H1 (cell line): ENCODE measurements around the gene TIFAB. TPM values are rescaled to one million over a fixed set of nuclear protein-coding genes. Genes with fewer than 3 reads are reported as not detected.

Experiments used
- CTCF ChIP-seq, 3 experiments: IDR thresholded peaks; 1 replicate in 2 of 3; 2 replicates in 1 of 3; pipeline versions ENCODE4 v1.5.1 to v1.6.1; 2011; ENCODE audit warnings: low read length in 3 of 3, mild to moderate bottlenecking in 3 of 3, inconsistent platforms in 2 of 3, low read depth in 1 of 3, moderate library complexity in 1 of 3; ENCODE audit not compliant: insufficient read depth in 1 of 3; ENCODE audit errors: control extremely low read depth in 1 of 3
- TAF7 ChIP-seq: optimal IDR thresholded peaks from 2 replicates; pipeline ENCODE3; 2011; ENCODE audit warnings: low read depth, mild to moderate bottlenecking, inconsistent platforms, low read length, moderate library complexity, borderline replicate concordance
- polyA plus RNA-seq, 7 experiments: library from polyadenylated mRNA; depleted of rRNA in 3 of 7; stranded (reverse) in 5 of 7; unstranded in 2 of 7; fragments of >200 nt in 5 of 7; fragments of 200-250 nt in 2 of 7; gene quantifications; 1 replicate in 5 of 7; 2 replicates in 1 of 7; 4 replicates in 1 of 7; pipeline versions ENCODE4 v1.2.1 to v1.2.3, GENCODE V29; 2011 to 2013; ENCODE audit warnings: missing spikeins in 2 of 7, mixed read lengths in 2 of 7
- total RNA-seq: library from RNA; stranded (reverse); fragmentation: NEBNext Ultra II Directional; extraction: Animal tissue kit (Norgen Biotek cat#: 25700); gene quantifications from 2 replicates; pipeline ENCODE4 v1.2.1, GENCODE V29; 2021

The TIFAB gene
- total and polyA plus RNA-seq, 2 of the 8 experiments (the other 6 are each of a cell fraction or from before 2014, with no cell fraction given) = not detected

GRCh38 chr5:135461481-135462151 is 9.5 kb upstream of the TIFAB start (continued):
- TF ChIP-seq CTCF (IDR thresholded peaks at IDR 0.05; ENCODE audit: control extremely low read depth in 1 of 3, insufficient read depth in 1 of 3, low read depth in 1 of 3, low read length in 3 of 3) (no peak), TAF7 (no peak)
